CD4-positive, alpha-beta T cell treated with Interleukin-12 subunit alpha and Interleukin-12 subunit beta, for 1 hour (primary cell): Measurements from ENCODE around the gene MAML3.

Source experiments
- DNase-seq: peaks from one replicate; pipeline ENCODE4 v3.0.0-alpha.2; 2020

Gene MAML3

GRCh38 chr4:139797287-139797686, 356.7 kb downstream of the MAML3 start:
- DNase-seq: no peak

- no peak for DNase-seq
Measured at GRCh38 chr4:139795527-139796314, 358.3 kb downstream of the MAML3 start.

- DNase-seq: no peak
Measured at GRCh38 chr4:139794158-139794954, 359.6 kb downstream of the MAML3 start.

GRCh38 chr4:139791681-139792080, 362.3 kb downstream of the MAML3 start:
- DNase-seq: no peak

- no peak for DNase-seq
Measured at GRCh38 chr4:139790291-139790690, 363.7 kb downstream of the MAML3 start.

GRCh38 chr4:139789096-139789654, 364.8 kb downstream of the MAML3 start:
- no peak for DNase-seq

GRCh38 chr4:139786494-139787354, 367.3 kb downstream of the MAML3 start:
- DNase-seq: no peak

- no peak for DNase-seq
Measured at GRCh38 chr4:139785356-139785755, 368.6 kb downstream of the MAML3 start.

- DNase-seq: no peak
Measured at GRCh38 chr4:139783741-139784484, 370.1 kb downstream of the MAML3 start.

- DNase-seq: no peak
Measured at GRCh38 chr4:139782926-139783522, 371.0 kb downstream of the MAML3 start.

- no peak for DNase-seq
Measured at GRCh38 chr4:139781066-139781465, 372.9 kb downstream of the MAML3 start.

- DNase-seq: no peak
Measured at GRCh38 chr4:139779691-139780090, 374.3 kb downstream of the MAML3 start.

- no peak for DNase-seq
Measured at GRCh38 chr4:139777757-139778156, 376.2 kb downstream of the MAML3 start.

GRCh38 chr4:139776235-139776634, 377.7 kb downstream of the MAML3 start:
- DNase-seq: no peak

GRCh38 chr4:139774759-139775487, 379.1 kb downstream of the MAML3 start:
- no peak for DNase-seq

- DNase-seq: no peak
Measured at GRCh38 chr4:139773560-139774318, 380.2 kb downstream of the MAML3 start.

- DNase-seq: no peak
Measured at GRCh38 chr4:139770361-139770760, 383.6 kb downstream of the MAML3 start.

GRCh38 chr4:139769364-139769763, 384.6 kb downstream of the MAML3 start:
- no peak for DNase-seq

- DNase-seq: no peak
Measured at GRCh38 chr4:139768896-139769295, 385.1 kb downstream of the MAML3 start.

- no peak for DNase-seq
Measured at GRCh38 chr4:139768366-139768765, 385.6 kb downstream of the MAML3 start.
